Peyer's patch (tissue), 4 donors: ENCODE measurements around the gene LRBA. TPM values are rescaled to one million over a fixed set of nuclear protein-coding genes. Genes with fewer than 3 reads are reported as not detected.
"Not testable (repeated sequence)": the region's sequence is repeated elsewhere in the genome, so short reads cannot be mapped to it uniquely, and the experiment has no call there.

ENCODE experiments used
- DNase-seq, 3 donors: peaks; one replicate each; pipeline ENCODE4 v3.0.0-alpha.2; 2017 to 2019
- H3K27ac ChIP-seq, 4 donors: fragments of 200-600 bp; sonication (generic); one replicate each; pipeline ENCODE4 v1.5.1; 2016 to 2019
- H3K27me3 ChIP-seq, 2 donors: fragments of 200-600 bp; sonication (generic); one replicate each; pipeline ENCODE4 v1.5.1; 2019
- H3K36me3 ChIP-seq, 3 donors: fragments of 200-600 bp; sonication (generic); one replicate each; pipeline ENCODE4 v1.5.1; 2016 to 2019
- H3K4me1 ChIP-seq, 4 donors: fragments of 200-600 bp; sonication (generic); one replicate each; pipeline ENCODE4 v1.5.1; 2016 to 2019
- H3K4me3 ChIP-seq, 4 donors: fragments of 200-600 bp; sonication (generic); 1 replicate in 3 of 4; 2 replicates in 1 of 4; pipeline ENCODE4 v1.5.1; 2016 to 2019; ENCODE audit warnings: mild to moderate bottlenecking in 1 of 4
- H3K9me3 ChIP-seq, 4 donors: fragments of 200-600 bp; sonication (generic); one replicate each; pipeline ENCODE4 v1.5.1; 2016 to 2019; ENCODE audit warnings: mild to moderate bottlenecking in 1 of 4
- POLR2A ChIP-seq, 2 donors: fragments of 450-650 bp; IDR thresholded peaks; one replicate each; pipeline ENCODE4 v1.5.1; 2017; ENCODE audit warnings: antibody characterized with exemption in 2 of 2, mild to moderate bottlenecking in 2 of 2, moderate library complexity in 2 of 2
- total RNA-seq, 4 donors: library from RNA; depleted of rRNA; stranded (reverse); fragments of >200 nt; gene quantifications; one replicate each; pipeline ENCODE4 v1.1.0, GENCODE V29; 2016
- TF ChIP-seq, protein P1 (sequence below), 6 experiments: fragments of 450-650 bp in 4 of 6; fragments of 200-600 bp in 2 of 6; sonication (generic) in 1 of 6; IDR thresholded peaks; one replicate each; pipeline ENCODE4 v1.5.1; 2017 to 2019; ENCODE audit warnings: antibody characterized with exemption in 6 of 6, mild to moderate bottlenecking in 3 of 6, moderate library complexity in 1 of 6

The LRBA gene
- total RNA-seq, 4 donors from 2014 or later: 71.5 to 120 (median 91.7) TPM

DNA sequence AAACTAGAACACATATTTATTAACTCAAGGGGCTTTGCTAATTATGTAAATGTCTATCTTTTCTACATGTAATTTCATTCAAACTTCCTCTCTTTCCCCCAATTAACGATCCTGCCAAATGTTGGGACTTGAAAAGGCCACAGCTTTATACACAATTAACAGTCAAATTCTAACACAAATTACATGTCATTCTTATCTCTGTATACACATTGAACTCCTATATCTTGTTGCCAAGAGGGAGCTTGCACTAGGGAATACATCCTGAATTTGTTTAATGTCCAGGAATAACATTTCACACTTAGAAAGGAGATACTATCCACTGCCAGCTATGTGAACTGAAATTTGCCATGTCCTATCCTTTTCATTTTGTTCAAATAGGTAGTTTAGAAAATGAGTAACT lies 472.0 kb downstream of the LRBA start:
- no peaks in the 10 kb centered on the region for H3K36me3 ChIP-seq
- no peaks in the 10 kb centered on the region for H3K27me3 ChIP-seq
- H3K27ac ChIP-seq: no peak overlapping the region
- H3K4me1 ChIP-seq: no peaks in the 10 kb centered on the region
- TF ChIP-seq, protein P1, sequence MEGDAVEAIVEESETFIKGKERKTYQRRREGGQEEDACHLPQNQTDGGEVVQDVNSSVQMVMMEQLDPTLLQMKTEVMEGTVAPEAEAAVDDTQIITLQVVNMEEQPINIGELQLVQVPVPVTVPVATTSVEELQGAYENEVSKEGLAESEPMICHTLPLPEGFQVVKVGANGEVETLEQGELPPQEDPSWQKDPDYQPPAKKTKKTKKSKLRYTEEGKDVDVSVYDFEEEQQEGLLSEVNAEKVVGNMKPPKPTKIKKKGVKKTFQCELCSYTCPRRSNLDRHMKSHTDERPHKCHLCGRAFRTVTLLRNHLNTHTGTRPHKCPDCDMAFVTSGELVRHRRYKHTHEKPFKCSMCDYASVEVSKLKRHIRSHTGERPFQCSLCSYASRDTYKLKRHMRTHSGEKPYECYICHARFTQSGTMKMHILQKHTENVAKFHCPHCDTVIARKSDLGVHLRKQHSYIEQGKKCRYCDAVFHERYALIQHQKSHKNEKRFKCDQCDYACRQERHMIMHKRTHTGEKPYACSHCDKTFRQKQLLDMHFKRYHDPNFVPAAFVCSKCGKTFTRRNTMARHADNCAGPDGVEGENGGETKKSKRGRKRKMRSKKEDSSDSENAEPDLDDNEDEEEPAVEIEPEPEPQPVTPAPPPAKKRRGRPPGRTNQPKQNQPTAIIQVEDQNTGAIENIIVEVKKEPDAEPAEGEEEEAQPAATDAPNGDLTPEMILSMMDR (IDR thresholded peaks at IDR 0.05): no peak
- no peak for TF ChIP-seq POLR2A (IDR thresholded peaks at IDR 0.05)
- H3K9me3 ChIP-seq: no peaks in the 10 kb centered on the region
- DNase-seq: no peak
- H3K4me3 ChIP-seq: no peak overlapping the region

DNA sequence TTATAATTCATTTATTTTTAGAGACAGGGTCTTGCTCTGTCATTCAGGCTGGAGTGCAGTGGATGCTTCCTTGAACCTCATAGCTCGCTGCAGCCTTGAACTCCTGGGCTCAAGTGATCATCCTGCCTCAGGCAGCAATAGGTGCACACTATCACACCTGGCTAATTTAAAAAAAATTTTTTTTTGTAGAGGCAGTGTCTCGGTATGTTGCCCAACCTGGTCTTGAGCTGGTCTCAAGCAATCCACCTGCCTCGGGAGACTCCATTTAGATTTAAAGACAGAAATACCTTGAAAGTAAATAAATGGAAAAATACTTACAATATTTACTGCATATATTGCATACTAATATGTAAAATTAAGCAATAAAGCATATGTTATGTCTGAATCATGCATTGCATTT lies 473.4 kb downstream of the LRBA start:
- TF ChIP-seq, protein P1 (IDR thresholded peaks at IDR 0.05): no peak
- TF ChIP-seq POLR2A (IDR thresholded peaks at IDR 0.05): no peak
- H3K27ac ChIP-seq: no peak overlapping the region

DNA sequence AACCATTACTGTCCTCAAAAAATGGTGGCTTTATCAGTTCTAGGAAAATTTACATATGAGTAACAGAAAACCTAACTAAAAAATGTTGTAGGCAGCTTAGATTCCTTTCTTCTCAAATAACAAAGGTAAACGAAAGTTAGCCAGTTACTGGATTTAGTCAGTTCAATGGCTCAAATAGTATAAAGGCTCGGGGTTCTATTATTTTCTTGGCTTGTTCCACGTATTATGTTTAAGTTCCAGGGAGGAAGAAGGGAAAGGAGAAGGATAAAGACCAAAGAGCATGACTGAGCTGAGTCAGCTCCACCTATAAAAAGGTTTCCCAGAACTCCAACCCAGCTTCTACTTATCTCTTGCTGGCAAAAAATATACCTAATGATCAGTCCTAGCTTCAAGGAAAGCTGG lies 474.1 kb downstream of the LRBA start:
- Histone ChIP-seq H3K36me3 (no peaks in the 10 kb centered on the region), H3K9me3 (no peaks in the 10 kb centered on the region), H3K27ac (no peak overlapping the region), H3K4me1 (no peaks in the 10 kb centered on the region), H3K27me3 (no peaks in the 10 kb centered on the region), H3K4me3 (no peak overlapping the region)
- no peak for DNase-seq
- no peak for TF ChIP-seq POLR2A (IDR thresholded peaks at IDR 0.05)
- TF ChIP-seq, protein P1 (IDR thresholded peaks at IDR 0.05): no peak

More for the DNA sequence above, 473.4 kb downstream of the LRBA start:
- Histone ChIP-seq H3K4me3 (no peak overlapping the region), H3K4me1 (no peaks in the 10 kb centered on the region), H3K36me3 (no peaks in the 10 kb centered on the region), H3K9me3 (no peaks in the 10 kb centered on the region), H3K27me3 (no peaks in the 10 kb centered on the region)
- DNase-seq: no peak

DNA sequence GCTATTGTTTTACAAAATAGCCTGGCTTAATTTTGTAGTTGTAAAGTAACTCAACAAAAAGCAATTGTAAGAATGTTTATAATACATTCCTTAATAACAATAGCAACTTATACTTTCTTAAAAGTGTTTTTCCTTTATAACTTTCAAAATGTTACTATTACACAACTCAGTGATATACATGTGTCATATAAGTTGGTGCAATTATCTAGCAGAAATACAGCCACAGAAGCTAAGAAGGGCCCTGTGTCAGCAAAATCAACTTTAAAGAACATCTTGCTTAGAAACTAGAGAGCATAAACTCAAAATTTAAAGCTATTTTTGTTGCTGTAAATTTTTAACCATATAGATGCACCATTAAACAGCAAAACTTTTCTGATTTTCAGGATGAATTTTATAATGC lies 474.5 kb downstream of the LRBA start:
- TF ChIP-seq POLR2A (IDR thresholded peaks at IDR 0.05): no peak
- TF ChIP-seq, protein P1 (IDR thresholded peaks at IDR 0.05): no peak
- H3K9me3 ChIP-seq: no peaks in the 10 kb centered on the region
- no peaks in the 10 kb centered on the region for H3K36me3 ChIP-seq
- no peaks in the 10 kb centered on the region for H3K27me3 ChIP-seq
- DNase-seq: no peak
- H3K4me3 ChIP-seq: no peak overlapping the region
- no peak overlapping the region for H3K27ac ChIP-seq
- H3K4me1 ChIP-seq: no peaks in the 10 kb centered on the region

DNA sequence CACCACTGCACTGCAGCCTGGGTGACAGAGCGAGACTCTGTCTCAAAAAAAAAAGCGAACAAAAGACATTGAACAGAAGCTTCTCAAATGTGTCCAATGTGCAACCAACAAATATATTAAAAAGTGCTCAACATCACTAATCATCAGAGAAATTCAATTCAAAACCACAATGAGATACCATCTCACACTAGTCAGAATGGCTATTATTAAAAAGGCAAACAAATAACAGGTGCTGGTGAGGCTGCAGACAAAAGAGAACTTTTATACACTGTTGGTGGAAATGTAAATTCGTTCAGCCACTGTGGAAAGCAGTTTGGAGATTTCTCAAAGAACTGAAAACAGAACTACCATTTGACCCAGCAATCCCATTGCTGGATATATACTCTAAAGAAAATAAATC lies 477.2 kb downstream of the LRBA start:
- H3K4me3 ChIP-seq, H3K27ac ChIP-seq, DNase-seq, H3K27me3 ChIP-seq, H3K36me3 ChIP-seq, H3K9me3 ChIP-seq, H3K4me1 ChIP-seq: not testable (repeated sequence)

DNA sequence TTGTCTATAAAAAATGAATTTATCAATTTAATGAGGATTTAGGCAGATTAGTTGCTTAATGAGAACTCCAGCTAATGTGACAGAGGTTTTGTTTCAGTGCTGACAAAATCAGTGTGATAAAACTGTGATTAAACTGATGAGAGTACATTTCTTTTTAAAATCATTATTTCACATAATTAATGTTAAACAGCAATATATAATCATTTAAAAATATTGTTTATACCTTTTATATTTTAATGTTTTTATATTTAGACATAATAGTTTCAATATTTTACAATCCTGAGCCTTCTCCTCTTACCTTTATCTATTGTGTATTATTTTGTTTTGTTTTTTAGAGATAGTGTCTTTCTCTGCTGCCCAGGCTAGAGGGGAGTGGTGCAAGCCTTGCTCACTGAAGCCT lies 480.3 kb downstream of the LRBA start:
- no peak overlapping the region for H3K4me3 ChIP-seq
- no peak overlapping the region for H3K27ac ChIP-seq
- no peaks in the 10 kb centered on the region for H3K27me3 ChIP-seq
- H3K9me3 ChIP-seq: no peaks in the 10 kb centered on the region
- H3K36me3 ChIP-seq: no peaks in the 10 kb centered on the region
- no peak for TF ChIP-seq POLR2A (IDR thresholded peaks at IDR 0.05)
- TF ChIP-seq, protein P1 (IDR thresholded peaks at IDR 0.05): no peak
- no peaks in the 10 kb centered on the region for H3K4me1 ChIP-seq
- no peak for DNase-seq
